Right lung (tissue), 10 donors: Measurements from ENCODE around the gene CCNYL1. TPM values are rescaled to one million over a fixed set of nuclear protein-coding genes. Genes with fewer than 3 reads are reported as not detected.
"Not testable (repeated sequence)": the region's sequence is repeated elsewhere in the genome, so short reads cannot be mapped to it uniquely, and the experiment has no call there.

Experiments
- DNase-seq, 2 donors: peaks; one replicate each; pipeline ENCODE4 v3.0.0-alpha.2; 2013
- long read RNA-seq, 8 donors: transcript quantifications; one replicate each; lab custom pipeline, GENCODE V29; 2026
- polyA plus RNA-seq, 5 donors: library from polyadenylated mRNA; unstranded; fragments of 120-200 nt; gene quantifications; one replicate each; pipeline versions ENCODE4 v1.2.1 to v1.2.3, GENCODE V29; 2013; ENCODE audit warnings: inconsistent platforms in 1 of 5, low replicate concordance in 1 of 5; ENCODE audit not compliant: insufficient read length in 5 of 5, insufficient read depth in 1 of 5

The CCNYL1 gene
- polyA plus RNA-seq = 10 to 100 TPM; 18.2 to 27.5 (median 25.0) TPM
- long read RNA-seq, donor 1, partial matches to known transcripts = 14 of 18 reads
- long read RNA-seq, donor 1, other reads (novel, unspliced or antisense) = 0 of 18 reads
- long read RNA-seq, donor 2, partial matches to known transcripts = 0 of 3 reads
- long read RNA-seq, donor 2, other reads (novel, unspliced or antisense) = 0 of 3 reads
- long read RNA-seq, donor 3, partial matches to known transcripts = 0 of 3 reads
- long read RNA-seq, donor 3, other reads (novel, unspliced or antisense) = 0 of 3 reads
- long read RNA-seq, donor 4, partial matches to known transcripts = 0 of 2 reads
- long read RNA-seq, donor 4, other reads (novel, unspliced or antisense) = 0 of 2 reads
- long read RNA-seq, donor 5, partial matches to known transcripts = 0 of 2 reads
- long read RNA-seq, donor 5, other reads (novel, unspliced or antisense) = 0 of 2 reads
- long read RNA-seq, donor 6, partial matches to known transcripts = 0 of 1 reads
- long read RNA-seq, donor 6, other reads (novel, unspliced or antisense) = 0 of 1 reads
- long read RNA-seq, donor 7, partial matches to known transcripts = 0 of 4 reads
- long read RNA-seq, donor 7, other reads (novel, unspliced or antisense) = 0 of 4 reads
- long read RNA-seq, donor 8 = 0 reads

DNA sequence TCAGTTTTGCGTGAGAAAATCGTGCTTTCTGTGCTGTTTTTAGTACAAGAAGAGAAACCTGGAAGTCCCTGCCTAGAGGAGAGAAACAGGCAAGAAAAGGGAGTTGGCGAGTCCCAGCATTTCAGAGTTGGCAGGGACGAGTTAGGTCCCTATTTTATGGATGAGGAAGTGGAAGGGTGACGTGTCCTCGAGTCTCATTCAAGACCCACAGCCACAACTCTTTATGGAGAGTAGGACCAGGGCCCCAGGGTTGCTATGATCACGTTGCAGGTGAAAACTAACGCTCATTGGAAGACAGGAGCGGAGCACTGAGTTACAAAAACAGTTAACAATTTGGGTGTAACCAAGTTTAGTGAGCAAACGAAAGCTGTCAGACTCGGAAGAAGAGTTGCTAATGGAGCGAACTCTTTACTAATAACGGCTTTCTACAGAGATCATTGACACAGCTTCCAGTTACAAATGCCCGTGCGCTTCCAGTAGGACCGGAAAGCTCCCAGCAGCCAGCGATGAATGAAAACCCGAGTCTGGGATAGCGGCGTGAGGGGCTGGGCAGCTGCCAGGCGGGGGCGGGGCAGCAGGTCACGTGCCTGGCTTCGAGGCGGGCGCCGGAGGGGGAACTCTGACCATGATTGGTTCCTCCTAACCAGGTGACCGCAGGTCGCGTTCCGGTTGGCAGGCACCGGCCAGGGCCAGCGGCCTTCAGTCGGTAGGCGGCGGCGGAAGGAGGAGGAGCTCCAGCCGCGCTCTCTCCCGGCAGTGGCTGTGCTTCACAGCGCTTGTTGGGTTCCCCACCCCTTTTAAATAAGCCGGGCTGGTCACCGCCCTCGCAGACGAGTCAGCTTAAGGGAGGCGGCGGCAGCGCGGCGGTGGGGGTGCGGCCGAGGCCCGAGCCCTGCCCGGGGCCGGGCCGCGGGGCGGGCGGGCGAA, at the start of gene CCNYL1:
Gene CCNYL1 (plus strand): TSS at position 827 of the 927 bp plus-strand sequence. CDS start 257 bp downstream, outside the sequence.
- DNase-seq = peak; percentile 98 to 99

DNA sequence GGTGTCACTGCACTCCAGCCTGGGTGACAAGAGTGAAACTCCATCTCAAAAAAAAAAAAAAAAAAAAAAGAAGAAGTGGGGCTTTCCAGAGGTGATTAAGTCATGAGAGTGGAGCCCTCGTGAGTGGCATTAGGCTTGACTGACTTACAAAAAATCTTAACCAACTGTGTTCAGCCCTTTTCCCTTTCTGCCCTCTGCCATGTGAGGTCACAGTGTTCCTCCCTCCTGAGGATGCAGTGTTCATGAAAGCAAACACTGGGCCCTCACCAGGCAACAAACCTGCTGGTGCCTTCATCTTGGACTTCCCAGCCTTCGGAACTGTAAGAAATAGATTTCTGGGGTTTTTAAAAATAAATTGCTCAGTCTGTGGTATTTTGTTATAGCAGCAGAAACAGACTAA, 49.2 kb upstream of the CCNYL1 start:
- no peak for DNase-seq

DNA sequence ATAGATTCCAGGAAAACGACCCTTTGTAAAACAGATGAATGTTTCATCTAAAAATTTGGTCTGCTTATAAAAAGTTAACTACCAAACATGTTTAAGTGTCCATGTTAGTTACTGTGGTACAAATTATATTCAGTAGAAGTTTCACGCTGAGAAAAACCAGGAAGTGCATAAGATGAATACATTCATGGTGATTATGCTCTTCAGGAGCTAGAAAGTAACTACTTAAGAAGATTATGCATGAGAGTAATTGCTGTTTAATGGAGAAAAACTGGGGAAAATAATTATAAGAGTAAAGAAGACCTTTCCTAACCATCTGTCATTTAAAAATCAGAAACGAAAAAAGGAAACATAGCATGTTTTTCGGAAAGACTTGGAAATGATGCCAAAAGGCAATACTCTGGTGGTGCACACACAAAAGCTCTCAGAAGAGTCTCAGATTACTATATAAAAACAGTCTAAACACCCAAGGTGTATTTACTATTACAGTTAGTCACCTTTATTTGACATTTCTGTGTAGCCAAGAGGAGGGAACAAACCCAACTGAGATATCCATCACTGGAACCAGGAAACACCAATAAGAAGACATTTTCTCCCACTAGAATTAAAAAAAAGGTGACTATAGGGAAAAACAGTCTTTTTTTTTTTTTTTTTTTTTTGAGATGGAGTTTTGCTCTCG, 47.4 kb upstream of the CCNYL1 start:
- no peak for DNase-seq

DNA sequence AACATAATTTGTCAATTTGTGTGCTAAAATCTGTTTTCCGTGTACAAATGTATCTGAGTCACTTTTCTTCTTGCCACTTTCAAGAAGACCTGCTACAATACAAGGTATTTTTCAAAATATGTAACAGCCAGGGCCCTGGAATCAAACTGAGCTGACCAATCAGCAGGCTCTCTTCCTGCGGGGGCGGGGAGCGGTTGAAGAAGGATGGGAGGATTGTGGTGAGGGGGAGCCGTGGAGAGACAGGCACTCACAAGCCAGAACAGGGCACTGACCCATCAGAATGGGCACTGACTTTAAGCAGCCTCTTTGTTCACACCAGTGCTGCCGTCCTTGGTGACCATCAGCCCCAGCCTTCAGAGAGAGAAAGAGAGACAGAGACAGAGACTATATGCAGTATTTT, 40.6 kb upstream of the CCNYL1 start:
- no peak for DNase-seq

DNA sequence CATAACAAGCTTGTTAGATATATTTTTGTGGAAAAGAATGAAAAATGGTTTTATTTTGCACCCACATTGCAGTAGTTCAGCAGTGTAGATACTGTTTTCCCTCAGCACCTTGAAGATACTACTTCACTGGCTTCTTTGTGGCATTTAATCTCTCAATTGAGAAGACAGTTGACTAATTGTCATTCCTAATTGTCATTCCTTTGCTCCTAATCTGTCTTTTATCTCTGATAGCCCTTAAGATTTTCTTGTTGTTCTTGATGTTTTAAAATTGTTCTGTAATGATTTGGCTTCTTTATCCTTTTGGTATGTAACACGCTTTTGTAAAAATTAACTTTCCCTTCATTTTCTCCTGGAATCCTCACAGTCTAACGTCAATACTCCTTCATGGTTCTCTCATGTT, 38.0 kb upstream of the CCNYL1 start:
- DNase-seq = no peak

DNA sequence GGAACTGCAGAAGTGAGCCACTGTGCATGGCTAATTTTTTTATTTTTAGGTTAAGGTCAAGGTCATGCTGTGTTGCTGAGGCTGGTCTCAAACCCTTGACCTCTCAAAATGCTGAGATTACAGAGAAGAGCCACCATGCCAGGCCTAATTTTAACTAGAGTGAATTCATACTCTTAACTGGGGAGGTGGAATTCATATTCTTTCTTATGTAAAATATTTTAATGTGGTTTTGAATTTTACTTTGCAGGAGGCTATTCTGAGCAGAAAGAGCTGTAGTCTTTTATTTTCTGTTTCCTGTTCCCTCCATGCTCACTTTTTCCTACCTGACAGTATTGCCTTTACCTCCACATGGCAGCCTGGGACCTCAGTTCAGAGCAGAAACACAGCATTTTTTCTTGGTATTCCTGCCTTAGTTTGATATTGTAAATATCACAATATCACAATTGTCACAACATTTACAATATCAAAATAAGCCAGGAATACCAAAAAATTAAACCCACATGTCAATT, 37.1 kb upstream of the CCNYL1 start:
- no peak for DNase-seq

DNA sequence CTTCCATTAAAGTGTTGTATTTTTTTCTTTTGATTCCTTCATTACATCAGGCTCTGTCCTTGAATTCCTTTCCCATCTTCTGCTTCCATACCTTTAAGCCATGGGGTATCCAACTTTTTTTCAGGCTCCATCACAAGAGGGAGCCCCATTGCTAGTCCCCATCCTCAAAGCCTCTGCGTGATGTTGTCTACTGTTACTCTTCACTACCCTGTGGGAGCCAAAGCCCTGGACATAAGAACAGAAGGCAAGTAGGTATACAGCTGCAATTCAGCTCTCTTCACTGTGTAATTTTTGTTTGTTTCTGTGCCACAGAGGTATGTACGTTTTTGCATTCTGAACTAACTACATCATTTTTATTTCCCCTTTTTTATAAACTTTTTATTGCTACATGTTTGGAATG, 36.6 kb upstream of the CCNYL1 start:
- DNase-seq = no peak

DNA sequence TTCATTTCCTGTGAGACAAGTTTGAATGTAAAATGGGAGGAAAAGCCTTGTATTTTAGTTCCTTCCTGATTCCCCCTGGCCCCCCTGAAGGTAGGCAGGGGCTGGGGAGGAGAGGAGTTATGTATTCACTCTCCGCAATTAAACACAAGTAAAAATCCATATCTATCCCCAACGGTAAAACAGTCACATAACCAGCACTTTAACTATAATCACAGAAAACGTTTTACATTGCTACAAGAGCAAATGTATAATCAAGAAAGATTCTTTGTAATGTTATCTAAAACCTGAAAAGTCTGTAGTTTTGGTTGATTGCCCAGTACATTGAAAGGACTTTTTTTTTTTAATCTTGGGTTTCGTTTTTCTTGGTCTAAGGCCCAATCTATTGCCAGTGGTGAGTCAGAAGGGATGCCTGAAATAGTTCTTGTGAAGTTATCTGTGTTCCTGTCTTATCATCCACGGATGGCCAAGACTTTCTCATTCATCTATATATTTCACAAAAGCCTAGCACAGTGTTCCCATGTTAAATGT, 34.5 kb upstream of the CCNYL1 start:
- peak; percentile 5 to 8 for DNase-seq

DNA sequence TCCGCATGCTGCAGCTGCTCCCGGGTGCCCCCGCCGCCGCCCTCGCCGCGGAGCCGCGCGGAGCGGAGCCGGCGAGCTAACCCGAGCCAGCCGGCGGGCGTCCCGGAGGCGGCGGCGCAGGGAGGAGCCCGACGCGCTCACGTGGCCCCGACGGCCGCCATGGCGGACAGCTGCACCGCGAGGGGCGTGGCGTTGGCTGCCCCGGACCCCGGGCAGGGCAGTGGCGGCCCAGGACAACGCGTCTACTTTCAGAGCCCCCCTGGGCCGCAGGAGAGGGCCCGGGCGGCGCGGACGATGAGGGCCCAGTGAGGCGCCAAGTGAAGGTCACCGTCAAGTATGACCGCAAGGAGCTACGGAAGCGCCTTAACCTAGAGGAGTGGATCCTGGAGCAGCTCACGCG, 30.0 kb upstream of the CCNYL1 start:
- no peak for DNase-seq

DNA sequence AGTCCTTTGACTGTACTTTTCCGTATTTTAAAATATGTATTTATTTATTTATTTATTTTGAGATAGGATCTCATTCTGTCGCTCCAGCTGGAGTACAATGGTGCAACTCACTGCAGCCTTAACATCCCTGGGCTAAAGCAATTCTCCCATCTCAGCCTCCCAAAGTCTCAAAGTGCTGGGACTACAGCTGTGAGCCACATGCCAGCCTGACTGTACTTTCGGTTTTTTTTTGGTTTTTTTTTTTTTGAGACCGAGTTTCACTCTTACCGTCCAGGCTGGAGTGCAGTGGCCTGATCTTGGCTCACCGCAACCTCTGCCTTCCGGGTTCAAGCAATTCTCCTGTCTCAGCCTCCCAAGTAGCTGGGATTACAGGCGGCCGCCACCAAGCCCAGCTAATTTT, 28.9 kb upstream of the CCNYL1 start:
- no peak for DNase-seq

DNA sequence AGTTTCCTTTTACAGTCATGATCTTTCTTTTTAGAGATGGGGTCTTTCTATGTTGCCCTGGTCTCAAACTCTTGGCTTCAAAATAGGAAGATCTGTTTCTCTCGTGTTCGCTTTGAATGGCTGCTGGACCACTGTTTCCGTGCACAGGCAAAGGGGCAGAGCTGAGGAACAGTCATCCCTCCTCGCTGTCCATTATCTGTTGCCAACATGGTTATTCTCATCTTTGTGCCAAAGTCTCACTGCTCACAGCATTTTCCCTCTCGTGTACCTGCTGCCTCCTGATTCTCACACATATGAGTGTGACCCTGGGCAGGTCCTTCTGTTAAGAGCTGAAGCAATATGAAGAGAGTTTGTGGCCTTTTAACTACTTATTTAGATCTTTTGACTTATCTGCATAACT, 28.0 kb upstream of the CCNYL1 start:
- DNase-seq = no peak

DNA sequence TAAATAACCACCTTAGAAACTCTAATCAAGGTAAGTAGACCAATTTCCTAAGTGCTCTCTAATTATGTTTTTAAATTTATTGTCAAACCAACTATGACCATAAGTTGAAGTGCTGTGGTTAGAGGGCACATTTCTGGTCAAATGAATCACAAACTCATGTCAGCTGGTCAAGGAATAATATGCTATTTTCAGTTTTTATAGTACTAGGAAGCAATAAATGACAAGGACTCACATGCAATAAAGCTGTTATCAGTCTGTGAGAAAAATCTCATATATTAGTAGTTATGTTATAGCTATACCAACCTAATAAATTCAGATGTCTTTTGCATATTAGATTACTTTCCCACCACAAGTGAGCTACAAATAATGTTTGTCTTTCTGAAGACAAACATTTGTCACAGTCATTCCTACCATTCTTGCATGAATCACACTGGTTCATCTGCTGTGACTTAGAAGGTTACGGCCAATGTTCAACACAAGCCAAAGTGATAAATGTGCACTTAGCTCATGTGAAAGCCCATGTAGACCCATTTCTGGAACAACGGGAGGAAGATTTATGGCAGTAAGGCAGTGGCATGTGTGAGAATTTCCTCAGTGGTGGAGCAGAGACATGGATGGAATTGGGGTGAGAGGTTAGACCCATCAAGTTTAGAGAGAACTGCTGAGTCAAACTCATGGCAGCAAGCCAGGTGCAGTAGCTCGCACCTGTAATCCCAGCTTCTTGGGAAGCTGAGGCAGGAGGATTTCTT, 27.4 kb upstream of the CCNYL1 start:
- DNase-seq = no peak

DNA sequence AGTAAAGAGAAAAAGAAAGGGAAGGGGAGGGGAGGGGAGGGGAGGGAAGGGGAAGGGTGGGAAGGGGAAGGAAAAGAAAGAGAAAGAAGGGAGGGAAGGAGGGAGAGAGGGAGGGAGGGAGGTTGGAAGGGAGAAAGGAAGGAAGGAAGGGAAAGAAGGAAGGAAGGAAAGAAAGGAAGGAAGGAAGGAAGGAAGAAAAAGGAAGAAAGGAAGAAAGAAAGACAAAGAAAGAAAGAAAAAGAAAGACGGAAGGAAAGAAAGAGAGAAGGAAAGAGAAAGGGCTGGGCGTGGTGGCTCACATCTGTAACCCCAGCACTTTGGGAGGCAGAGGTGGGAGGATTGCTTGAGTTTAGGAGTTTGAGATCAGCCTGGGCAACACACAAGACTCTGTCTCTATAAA, 24.6 kb upstream of the CCNYL1 start:
- no peak for DNase-seq

DNA sequence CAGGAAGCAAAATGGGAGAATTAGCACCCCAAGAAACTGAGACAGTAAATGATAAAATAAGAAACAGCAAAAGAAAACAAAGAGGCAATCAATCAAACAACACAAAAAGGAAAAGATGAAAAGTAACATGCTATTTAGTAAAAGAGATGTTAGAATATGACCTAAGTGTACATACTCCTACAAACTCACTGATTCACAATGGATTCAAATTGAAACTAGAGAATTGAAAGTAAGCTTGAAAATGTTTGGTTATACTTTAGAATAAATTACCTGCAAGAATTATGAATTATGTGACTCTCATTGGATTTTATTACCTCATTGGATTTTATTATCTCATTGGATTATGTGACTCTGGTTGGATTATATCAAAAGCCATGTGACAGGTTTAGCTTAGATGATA, 22.8 kb upstream of the CCNYL1 start:
- no peak for DNase-seq

DNA sequence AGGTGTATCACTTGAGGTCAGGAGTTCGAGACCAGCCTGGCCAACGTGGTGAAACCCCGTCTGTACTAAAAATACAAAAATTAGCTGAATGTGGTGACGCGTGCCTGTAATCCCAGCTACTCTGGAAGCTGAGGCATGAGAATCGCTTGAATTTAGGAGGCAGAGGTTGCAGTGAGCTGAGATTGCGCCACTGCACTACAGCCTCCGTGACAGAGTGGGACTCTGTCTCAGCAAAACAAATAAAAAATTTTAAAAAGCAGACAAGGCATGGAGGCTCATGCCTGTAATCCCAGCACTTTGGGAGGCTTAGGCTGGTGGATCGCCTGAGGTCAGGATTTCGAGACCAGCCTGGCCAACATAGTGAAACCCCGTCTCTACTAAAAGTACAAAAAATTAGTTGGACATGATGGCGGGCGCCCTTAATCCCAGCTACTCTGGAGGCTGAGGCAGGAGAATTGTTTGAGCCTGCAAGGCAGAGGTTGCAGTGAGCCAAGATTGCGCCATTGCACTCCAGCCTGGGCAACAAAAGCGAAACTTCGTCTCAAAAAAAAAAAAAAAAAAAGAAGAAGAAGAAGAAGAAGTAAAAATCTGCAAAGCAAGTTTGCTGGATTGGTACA, 20.5 kb upstream of the CCNYL1 start:
- not testable (repeated sequence) for DNase-seq

DNA sequence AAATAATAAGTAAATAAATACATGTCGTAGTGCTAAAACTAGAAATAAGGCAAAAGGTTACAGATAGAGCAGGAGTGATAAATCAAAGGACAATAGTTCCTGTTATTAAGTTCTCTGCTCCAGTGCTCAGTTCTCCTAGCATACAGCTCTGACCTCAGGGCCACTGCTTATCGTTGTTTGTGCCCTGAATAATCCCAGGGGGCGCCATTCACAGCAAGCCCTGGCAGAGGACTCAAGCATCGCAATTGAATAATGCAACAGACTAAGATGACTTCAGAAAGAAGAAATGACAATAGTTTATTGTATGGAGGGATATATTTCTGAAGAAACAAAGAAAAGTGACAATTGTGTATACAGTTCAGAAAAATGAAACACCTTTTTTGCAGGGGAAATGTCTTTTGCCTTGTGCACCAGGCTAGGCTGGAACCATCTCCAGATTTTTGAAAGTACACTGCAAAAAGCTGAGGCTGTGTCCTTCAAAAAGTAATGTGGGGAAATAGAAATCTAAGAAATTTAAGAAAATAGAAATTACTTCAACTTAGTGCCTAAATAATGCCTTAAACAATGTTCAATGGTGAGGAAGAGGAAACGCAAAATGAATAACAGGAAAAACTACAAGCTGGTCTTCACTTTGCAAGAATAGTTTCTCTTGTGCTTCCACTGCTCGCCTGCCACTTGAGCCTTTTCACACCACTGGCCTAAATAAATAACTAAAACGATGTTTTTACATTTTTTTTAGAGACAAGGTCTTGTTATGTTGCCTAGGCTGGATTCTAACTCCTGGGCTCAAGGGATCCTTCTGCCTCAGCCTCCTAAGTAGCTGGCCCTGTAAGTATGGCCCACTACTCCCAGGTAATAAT, 19.0 kb upstream of the CCNYL1 start:
- no peak for DNase-seq

DNA sequence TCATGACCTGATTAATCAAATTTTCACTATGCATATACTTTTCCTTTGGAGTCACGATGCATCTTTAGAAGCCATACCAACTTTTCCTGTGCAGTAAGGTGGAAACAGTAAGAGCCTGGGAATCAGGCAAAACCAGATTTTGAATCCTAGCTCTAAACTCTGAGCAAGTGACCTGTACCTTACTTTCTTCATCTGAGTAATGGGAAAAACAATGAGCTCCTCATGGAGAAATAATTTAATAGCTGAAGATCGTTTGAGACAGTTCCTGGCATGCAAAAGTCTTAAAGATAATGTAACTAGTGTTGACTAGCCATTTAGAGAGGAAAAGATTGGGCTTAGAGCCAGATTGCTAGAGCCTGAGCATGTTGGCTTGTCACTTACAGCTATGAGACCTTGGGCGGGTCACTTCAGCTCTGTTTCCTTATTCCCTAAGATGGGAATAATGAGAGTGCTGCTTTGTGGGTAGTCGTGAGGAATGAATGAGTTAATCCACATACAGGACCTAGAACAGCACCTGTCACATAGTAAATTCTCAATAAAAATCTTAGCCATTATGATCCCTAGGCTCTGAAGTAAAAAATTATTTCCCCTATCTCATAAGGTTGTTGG, 17.7 kb upstream of the CCNYL1 start:
- no peak for DNase-seq

DNA sequence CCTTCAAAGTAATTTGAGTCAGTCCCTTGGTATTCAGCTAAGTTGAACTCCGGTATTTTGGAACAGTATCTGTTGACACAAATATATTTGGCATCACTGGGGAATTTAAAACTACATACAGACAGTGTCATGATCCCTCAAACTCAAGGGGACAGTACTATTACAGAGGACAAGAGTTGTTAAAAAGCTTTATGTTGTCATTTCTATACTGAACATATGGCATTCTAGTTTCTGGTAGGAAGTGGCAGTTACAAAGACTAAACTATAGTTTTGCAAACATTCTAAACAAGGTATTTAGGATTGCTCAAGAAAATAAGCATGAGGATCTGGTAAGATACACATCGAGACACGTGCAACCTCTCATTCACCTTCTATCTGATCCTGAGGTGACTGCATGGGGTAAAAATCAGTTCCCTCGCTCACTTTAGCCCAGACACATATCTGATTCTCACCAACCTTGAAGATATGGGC, 16.6 kb upstream of the CCNYL1 start:
- DNase-seq = no peak
